ENCODE results near the gene CTCF.

DNA sequence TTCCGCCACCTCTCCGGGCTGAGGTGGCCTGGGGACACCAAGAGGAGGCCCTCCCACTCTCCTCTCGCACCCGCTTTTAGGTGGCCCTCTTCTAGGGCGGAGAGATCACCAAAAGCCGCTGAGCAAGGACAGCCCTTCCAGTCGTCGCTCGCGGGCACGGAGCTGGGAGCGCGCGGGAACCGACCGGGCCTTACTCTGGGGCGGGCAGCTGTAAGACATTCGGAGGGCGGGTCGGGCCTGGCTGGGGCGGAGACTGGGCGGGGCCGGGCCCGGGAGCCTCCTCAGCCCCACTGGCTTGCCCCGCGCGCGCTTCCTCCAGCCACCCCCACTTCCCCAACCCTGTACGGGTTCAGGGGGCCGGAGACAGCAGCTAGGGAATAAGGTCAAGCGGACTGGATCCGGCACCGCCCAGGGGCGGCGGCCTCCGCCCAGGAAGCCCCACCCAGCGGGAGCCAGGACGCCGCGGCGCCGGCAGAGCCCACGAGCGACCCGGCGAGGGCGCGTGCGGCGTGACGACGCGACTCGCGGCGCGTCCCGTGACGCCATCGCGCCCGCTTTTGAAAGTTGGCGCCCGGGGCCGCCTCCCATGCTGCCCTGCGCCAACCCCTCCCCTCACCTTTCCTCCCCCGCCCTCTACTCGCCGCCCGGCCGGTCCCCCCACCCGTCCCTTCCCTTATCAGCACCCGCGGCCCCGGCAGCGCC lies 351 bp upstream of the CTCF start:
- TF ChIP-seq YY1 (IDR thresholded peaks at IDR 0.05) (no peak), GABPA (IDR thresholded peaks at IDR 0.05 in 1 of 2, conservative IDR thresholded peaks at IDR 0.05 in 1 of 2) (peak in 1 of 2 donors; percentile 66), RAD21 (IDR thresholded peaks at IDR 0.05) (peak; percentile 19 to 49), EGR1 (IDR thresholded peaks at IDR 0.05; ENCODE audit: low read depth in 2 of 2) (peak; percentile 38 to 46)
- TF ChIP-seq, protein P1, sequence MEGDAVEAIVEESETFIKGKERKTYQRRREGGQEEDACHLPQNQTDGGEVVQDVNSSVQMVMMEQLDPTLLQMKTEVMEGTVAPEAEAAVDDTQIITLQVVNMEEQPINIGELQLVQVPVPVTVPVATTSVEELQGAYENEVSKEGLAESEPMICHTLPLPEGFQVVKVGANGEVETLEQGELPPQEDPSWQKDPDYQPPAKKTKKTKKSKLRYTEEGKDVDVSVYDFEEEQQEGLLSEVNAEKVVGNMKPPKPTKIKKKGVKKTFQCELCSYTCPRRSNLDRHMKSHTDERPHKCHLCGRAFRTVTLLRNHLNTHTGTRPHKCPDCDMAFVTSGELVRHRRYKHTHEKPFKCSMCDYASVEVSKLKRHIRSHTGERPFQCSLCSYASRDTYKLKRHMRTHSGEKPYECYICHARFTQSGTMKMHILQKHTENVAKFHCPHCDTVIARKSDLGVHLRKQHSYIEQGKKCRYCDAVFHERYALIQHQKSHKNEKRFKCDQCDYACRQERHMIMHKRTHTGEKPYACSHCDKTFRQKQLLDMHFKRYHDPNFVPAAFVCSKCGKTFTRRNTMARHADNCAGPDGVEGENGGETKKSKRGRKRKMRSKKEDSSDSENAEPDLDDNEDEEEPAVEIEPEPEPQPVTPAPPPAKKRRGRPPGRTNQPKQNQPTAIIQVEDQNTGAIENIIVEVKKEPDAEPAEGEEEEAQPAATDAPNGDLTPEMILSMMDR (IDR thresholded peaks at IDR 0.05; ENCODE audit: low read depth, low read length, missing input control), result no peak
- TF ChIP-seq, protein P2, sequence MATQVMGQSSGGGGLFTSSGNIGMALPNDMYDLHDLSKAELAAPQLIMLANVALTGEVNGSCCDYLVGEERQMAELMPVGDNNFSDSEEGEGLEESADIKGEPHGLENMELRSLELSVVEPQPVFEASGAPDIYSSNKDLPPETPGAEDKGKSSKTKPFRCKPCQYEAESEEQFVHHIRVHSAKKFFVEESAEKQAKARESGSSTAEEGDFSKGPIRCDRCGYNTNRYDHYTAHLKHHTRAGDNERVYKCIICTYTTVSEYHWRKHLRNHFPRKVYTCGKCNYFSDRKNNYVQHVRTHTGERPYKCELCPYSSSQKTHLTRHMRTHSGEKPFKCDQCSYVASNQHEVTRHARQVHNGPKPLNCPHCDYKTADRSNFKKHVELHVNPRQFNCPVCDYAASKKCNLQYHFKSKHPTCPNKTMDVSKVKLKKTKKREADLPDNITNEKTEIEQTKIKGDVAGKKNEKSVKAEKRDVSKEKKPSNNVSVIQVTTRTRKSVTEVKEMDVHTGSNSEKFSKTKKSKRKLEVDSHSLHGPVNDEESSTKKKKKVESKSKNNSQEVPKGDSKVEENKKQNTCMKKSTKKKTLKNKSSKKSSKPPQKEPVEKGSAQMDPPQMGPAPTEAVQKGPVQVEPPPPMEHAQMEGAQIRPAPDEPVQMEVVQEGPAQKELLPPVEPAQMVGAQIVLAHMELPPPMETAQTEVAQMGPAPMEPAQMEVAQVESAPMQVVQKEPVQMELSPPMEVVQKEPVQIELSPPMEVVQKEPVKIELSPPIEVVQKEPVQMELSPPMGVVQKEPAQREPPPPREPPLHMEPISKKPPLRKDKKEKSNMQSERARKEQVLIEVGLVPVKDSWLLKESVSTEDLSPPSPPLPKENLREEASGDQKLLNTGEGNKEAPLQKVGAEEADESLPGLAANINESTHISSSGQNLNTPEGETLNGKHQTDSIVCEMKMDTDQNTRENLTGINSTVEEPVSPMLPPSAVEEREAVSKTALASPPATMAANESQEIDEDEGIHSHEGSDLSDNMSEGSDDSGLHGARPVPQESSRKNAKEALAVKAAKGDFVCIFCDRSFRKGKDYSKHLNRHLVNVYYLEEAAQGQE (IDR thresholded peaks at IDR 0.05), result peak; percentile 88
